ENCODE measurements around the gene IFI27L1.

Gene IFI27L1, protein sequence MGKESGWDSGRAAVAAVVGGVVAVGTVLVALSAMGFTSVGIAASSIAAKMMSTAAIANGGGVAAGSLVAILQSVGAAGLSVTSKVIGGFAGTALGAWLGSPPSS

DNA sequence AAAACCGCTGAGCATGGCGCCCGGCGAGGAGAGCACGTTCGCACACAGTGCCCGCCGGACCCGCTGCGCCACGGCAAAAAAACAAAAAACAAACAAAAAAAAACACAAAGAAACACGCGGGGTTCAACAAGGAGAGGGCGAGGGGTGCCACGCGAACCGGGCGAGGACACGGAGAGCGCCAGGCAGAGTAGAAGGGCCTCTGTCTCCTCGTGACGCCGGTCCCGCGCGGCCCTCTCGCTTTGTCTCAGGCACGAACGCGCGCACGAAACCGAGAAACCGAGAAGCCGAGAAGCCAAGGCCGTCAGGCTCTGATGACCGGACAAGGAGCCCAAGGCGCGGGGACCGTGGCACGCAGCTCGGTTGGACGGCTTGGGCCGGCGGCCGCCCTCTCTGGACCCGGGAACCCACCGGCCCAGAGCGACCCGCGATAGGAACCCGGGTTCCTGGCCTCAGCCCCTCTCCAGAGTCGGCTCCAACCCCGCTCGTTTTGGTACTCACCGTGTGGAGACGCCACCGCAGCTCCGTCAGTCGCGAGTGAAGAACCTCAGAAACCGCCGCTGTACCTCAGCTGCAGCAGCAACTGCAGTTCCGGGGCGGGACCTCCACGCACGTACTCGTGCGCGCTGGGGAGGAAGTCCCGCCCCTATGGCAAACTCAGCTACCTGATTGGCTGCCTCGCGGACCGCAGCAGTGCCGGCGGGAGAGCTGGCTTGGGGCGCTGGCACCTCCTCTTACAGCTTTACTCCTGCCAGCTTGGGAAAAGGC is at the start of gene IFI27L1, which contains the start of gene DDX24:
TSS of gene IFI27L1 (plus strand) at position 690 of the 765 bp plus-strand sequence. CDS start 15,628 bp downstream, outside the sequence.
TSS of gene DDX24 (minus strand) at position 582 of the 765 bp plus-strand sequence. CDS start 1,460 bp downstream, outside the sequence.
- peak; percentile 70 for DNase-seq (ENCODE audit: low read depth)
- TF ChIP-seq, protein P1, sequence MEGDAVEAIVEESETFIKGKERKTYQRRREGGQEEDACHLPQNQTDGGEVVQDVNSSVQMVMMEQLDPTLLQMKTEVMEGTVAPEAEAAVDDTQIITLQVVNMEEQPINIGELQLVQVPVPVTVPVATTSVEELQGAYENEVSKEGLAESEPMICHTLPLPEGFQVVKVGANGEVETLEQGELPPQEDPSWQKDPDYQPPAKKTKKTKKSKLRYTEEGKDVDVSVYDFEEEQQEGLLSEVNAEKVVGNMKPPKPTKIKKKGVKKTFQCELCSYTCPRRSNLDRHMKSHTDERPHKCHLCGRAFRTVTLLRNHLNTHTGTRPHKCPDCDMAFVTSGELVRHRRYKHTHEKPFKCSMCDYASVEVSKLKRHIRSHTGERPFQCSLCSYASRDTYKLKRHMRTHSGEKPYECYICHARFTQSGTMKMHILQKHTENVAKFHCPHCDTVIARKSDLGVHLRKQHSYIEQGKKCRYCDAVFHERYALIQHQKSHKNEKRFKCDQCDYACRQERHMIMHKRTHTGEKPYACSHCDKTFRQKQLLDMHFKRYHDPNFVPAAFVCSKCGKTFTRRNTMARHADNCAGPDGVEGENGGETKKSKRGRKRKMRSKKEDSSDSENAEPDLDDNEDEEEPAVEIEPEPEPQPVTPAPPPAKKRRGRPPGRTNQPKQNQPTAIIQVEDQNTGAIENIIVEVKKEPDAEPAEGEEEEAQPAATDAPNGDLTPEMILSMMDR (IDR thresholded peaks at IDR 0.05; ENCODE audit: control insufficient read depth, extremely low read depth, insufficient read depth), result no peak
- peak within 1 kb of the TSS; percentile 84 for H3K4me3 ChIP-seq (ENCODE audit: low read depth, low read length)

DNA sequence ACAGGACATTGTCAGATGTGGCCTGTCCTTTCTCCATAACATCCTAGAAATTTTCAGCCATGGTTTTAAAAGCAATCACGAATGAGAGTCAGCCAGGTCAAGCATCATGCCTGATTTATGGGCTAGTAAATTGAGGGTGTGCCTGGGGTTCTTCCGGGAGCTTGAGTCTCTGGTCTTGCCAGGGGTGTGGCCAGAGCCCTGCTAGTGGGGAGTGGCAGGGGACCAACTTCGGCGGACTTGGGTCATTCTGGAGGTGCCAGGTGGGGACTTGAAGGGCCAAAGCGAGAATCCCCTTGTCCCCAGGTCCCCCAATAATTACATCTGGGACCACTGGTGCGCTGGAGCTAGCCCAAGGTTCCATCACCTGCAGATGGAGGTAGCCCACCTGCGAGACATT is 49.2 kb upstream of the IFI27L1 start:
- H3K4me3 ChIP-seq (ENCODE audit: low read depth, low read length), result no peak overlapping the region
- TF ChIP-seq, protein P1 (IDR thresholded peaks at IDR 0.05; ENCODE audit: control insufficient read depth, extremely low read depth, insufficient read depth), result no peak
- no peak for DNase-seq (ENCODE audit: low read depth)

DNA sequence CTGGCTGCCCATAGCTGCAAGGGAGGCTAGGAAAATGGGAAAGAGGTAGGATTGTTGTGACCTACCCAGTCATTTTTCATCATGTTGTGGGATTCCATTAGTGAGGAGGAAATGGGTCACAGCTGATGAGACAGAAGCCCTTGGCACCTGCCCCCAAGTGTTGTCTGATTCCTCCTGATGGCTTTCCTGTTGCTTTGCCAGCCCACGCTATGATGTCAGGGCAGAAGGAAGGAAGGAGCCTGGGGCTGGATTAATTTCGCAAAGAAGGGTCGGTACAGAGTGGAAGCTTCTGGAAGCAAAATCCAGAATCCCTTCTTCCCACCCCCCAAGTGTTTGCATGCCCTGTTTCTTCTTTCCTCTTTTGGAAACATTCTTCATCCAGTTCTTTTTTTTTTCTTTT is 46.2 kb upstream of the IFI27L1 start:
- no peak for DNase-seq (ENCODE audit: low read depth)
- TF ChIP-seq, protein P1 (IDR thresholded peaks at IDR 0.05; ENCODE audit: control insufficient read depth, extremely low read depth, insufficient read depth), result no peak
- H3K4me3 ChIP-seq (ENCODE audit: low read depth, low read length), result no peak overlapping the region

DNA sequence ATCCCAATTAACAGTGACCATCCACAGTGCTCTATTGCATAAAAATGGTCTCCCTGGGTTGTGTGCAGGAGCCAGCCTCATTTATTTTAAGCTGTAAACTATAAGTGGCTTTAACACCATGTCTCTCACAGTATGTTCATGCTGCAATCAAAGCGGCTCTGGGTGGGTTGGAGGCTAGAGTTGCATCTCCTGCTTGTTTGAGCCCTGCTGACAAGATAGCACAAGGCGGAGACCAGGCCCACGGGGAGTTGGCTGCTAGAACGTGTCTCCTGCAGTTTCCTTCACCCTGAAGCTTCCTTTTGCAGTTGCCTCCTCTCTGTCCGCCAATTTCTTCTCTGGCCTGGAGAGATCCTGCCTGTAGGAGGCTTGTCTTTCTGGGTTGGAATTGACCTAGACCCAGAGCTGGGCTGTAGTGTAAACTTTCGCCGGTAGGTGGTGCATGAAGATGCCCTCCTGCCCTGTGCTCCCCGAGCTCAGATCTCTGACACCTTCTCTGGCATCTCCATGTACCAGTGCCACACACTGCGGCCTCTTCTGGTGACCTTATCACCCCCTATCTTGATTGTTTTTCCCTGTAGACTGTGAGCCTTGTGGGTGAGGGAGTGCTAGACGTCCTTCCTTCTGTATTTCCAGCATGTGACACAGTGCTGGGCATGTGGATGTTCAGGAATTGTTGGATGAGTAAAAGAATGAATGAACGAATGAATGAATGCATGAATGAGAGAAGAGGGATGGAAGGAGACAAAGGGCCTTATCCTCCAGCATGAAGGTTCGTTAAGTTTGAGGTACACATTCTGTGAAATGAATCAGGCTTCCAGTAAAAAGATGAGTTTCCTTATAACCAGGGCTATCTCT is 44.6 kb upstream of the IFI27L1 start:
- no peak overlapping the region for H3K4me3 ChIP-seq (ENCODE audit: low read depth, low read length)
- no peak for DNase-seq (ENCODE audit: low read depth)
- TF ChIP-seq, protein P1 (IDR thresholded peaks at IDR 0.05; ENCODE audit: control insufficient read depth, extremely low read depth, insufficient read depth), result peak; percentile 80

DNA sequence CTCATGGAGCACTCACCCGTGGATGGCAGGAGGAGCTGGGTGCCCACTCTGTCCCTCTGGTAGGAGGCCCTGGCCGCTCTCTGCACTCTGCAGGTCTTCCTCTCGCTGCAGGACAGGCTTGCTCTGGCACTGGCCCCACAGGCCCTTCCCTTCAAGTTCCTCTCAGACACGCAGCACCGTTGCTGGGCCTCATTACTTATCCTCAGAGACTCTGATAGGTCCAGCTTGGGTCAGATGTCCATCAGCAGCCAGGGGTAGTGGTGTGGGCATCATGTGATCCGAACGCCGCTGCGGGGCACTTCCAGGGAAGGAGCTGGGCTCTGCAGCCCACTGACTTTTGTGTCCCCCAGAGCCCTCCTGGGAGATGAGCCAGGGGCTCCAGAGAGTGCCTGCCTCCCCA is 43.2 kb upstream of the IFI27L1 start:
- no peak overlapping the region for H3K4me3 ChIP-seq (ENCODE audit: low read depth, low read length)
- DNase-seq (ENCODE audit: low read depth), result no peak
- TF ChIP-seq, protein P1 (IDR thresholded peaks at IDR 0.05; ENCODE audit: control insufficient read depth, extremely low read depth, insufficient read depth), result no peak

DNA sequence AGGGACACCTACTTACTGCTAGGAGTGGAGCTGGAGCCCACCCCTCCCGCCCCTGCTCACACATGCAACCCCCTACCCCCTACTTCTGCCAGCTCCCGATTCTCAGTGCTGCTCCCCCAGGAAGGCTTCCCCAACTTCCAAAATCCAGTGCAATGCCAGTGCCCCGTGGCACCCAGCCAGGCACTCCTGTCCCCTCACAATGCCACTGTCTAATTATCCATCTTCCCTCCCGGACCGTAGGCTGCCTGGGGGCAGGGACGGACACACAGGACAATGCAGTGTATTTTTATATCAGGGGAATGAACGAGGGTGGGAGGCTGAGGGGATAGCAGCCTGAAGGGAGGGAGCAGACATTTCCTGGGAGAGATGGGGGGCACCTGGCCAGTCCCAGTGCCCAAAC is 42.6 kb upstream of the IFI27L1 start:
- H3K4me3 ChIP-seq (ENCODE audit: low read depth, low read length), result no peak overlapping the region
- TF ChIP-seq, protein P1 (IDR thresholded peaks at IDR 0.05; ENCODE audit: control insufficient read depth, extremely low read depth, insufficient read depth), result no peak
- no peak for DNase-seq (ENCODE audit: low read depth)

Measured in LNCaP clone FGC (cell line).